ENCODE results near the gene CTDP1.

CTDP1 gene

GRCh38 chr18:79707671-79708070, 28.1 kb downstream of the CTDP1 start:
- TF ChIP-seq ZNF70 (CRISPR knock-in tag; IDR thresholded peaks at IDR 0.05): no peak
- no peak for TF ChIP-seq GLIS3 (CRISPR knock-in tag; IDR thresholded peaks at IDR 0.05)
- no peak for TF ChIP-seq ZFP30 (CRISPR knock-in tag; IDR thresholded peaks at IDR 0.05)
- no peak for TF ChIP-seq POU6F1 (CRISPR knock-in tag; IDR thresholded peaks at IDR 0.05; ENCODE audit: borderline replicate concordance, low read depth)
- TF ChIP-seq ESRRG (CRISPR knock-in tag; IDR thresholded peaks at IDR 0.05): no peak
- no peak for TF ChIP-seq TCF4 (CRISPR knock-in tag; IDR thresholded peaks at IDR 0.05; ENCODE audit: borderline replicate concordance)
- no peak for TF ChIP-seq OSR1 (CRISPR knock-in tag; IDR thresholded peaks at IDR 0.05)
- no peak for TF ChIP-seq ISL1 (CRISPR knock-in tag; IDR thresholded peaks at IDR 0.05)
- TF ChIP-seq CSDC2 (CRISPR knock-in tag; IDR thresholded peaks at IDR 0.05): no peak
- no peak for TF ChIP-seq SNAI2 (CRISPR knock-in tag; IDR thresholded peaks at IDR 0.05)
- no peak for TF ChIP-seq ZNF8 (CRISPR knock-in tag; IDR thresholded peaks at IDR 0.05)
- TF ChIP-seq BACH2 (CRISPR knock-in tag; IDR thresholded peaks at IDR 0.05; ENCODE audit: borderline replicate concordance): no peak
- TF ChIP-seq ARNTL (CRISPR knock-in tag; IDR thresholded peaks at IDR 0.05; ENCODE audit: borderline replicate concordance, low read depth): no peak
- TF ChIP-seq TSHZ2 (CRISPR knock-in tag; IDR thresholded peaks at IDR 0.05): no peak
- no peak for ATAC-seq

- no peak for ATAC-seq
These were observed 28.8 kb downstream of the CTDP1 start for GRCh38 chr18:79708412-79708811.

GRCh38 chr18:79712206-79712857, 32.7 kb downstream of the CTDP1 start:
- TF ChIP-seq ZNF565 (CRISPR knock-in tag; conservative IDR thresholded peaks at IDR 0.05; ENCODE audit: low read depth): no peak
- no peak for ATAC-seq

More at GRCh38 chr18:79708412-79708811, 28.8 kb downstream of the CTDP1 start:
- TF ChIP-seq PATZ1 (CRISPR knock-in tag; IDR thresholded peaks at IDR 0.05; ENCODE audit: borderline replicate concordance) (no peak), GLIS3 (CRISPR knock-in tag; IDR thresholded peaks at IDR 0.05) (no peak)

- TF ChIP-seq ISL1 (CRISPR knock-in tag; IDR thresholded peaks at IDR 0.05): no peak
These were observed 33.7 kb downstream of the CTDP1 start for GRCh38 chr18:79713341-79713740.

GRCh38 chr18:79714531-79715240, 35.1 kb downstream of the CTDP1 start:
- no peak for ATAC-seq
- no peak for TF ChIP-seq CSDC2 (CRISPR knock-in tag; IDR thresholded peaks at IDR 0.05)
- TF ChIP-seq TSHZ2 (CRISPR knock-in tag; IDR thresholded peaks at IDR 0.05): no peak
- TF ChIP-seq ZFP3 (CRISPR knock-in tag; IDR thresholded peaks at IDR 0.05): no peak
- TF ChIP-seq ZNF70 (CRISPR knock-in tag; IDR thresholded peaks at IDR 0.05): no peak
- no peak for TF ChIP-seq ZFP30 (CRISPR knock-in tag; IDR thresholded peaks at IDR 0.05)
- TF ChIP-seq GLIS3 (CRISPR knock-in tag; IDR thresholded peaks at IDR 0.05): no peak
- no peak for TF ChIP-seq POU6F1 (CRISPR knock-in tag; IDR thresholded peaks at IDR 0.05; ENCODE audit: borderline replicate concordance, low read depth)

More at GRCh38 chr18:79713341-79713740, 33.7 kb downstream of the CTDP1 start:
- no peak for ATAC-seq
